Astrocyte (in vitro differentiated cells and primary cell): Measurements from ENCODE around the gene KCP. TPM values are rescaled to one million over a fixed set of nuclear protein-coding genes. Genes with fewer than 3 reads are reported as not detected.

ENCODE experiments used
- DNase-seq: peaks from one replicate; pipeline ENCODE4 v3.0.0-alpha.2; 2010; ENCODE audit warnings: low read depth
- FAIRE-seq: peaks from 2 replicates; lab custom pipeline; 2011; peaks lifted over from hg19 to GRCh38; lab: Jason Lieb, UNC
- H2AFZ ChIP-seq: 2 replicates; pipeline ENCODE4 v1.6.0; 2012; ENCODE audit warnings: low read depth, low read length, inconsistent platforms
- H3K27ac ChIP-seq: 2 replicates; pipeline ENCODE4 v1.5.1; 2011; ENCODE audit warnings: low read depth, low read length, inconsistent platforms
- H3K27me3 ChIP-seq: 2 replicates; pipeline ENCODE4 v1.6.0; 2011; ENCODE audit warnings: low read length, inconsistent platforms; ENCODE audit not compliant: insufficient read depth
- H3K36me3 ChIP-seq: 2 replicates; pipeline ENCODE4 v1.5.1; 2011; ENCODE audit warnings: low read length, inconsistent platforms; ENCODE audit not compliant: insufficient read depth
- H3K4me1 ChIP-seq: 2 replicates; pipeline ENCODE4 v1.5.1; 2011; ENCODE audit warnings: low read length, inconsistent platforms; ENCODE audit not compliant: insufficient read depth
- H3K4me2 ChIP-seq: 2 replicates; pipeline ENCODE4 v1.6.0; 2012; ENCODE audit warnings: low read length, inconsistent platforms
- H3K4me3 ChIP-seq: 2 replicates; pipeline ENCODE4 v1.5.1; 2011; ENCODE audit warnings: low read depth, mild to moderate bottlenecking, low read length, inconsistent platforms; ENCODE audit not compliant: insufficient read depth
- H3K79me2 ChIP-seq: 2 replicates; pipeline ENCODE4 v1.6.0; 2012; ENCODE audit warnings: mild to moderate bottlenecking, low read length, inconsistent platforms; ENCODE audit not compliant: insufficient read depth
- H3K9ac ChIP-seq: 2 replicates; pipeline ENCODE4 v1.6.0; 2012; ENCODE audit warnings: mild to moderate bottlenecking, low read length, inconsistent platforms
- H3K9me3 ChIP-seq: 2 replicates; pipeline ENCODE4 v1.5.1; 2012; ENCODE audit warnings: low read depth, mild to moderate bottlenecking, low read length, inconsistent platforms; ENCODE audit not compliant: insufficient read depth
- H4K20me1 ChIP-seq: 2 replicates; pipeline ENCODE4 v1.6.0; 2012; ENCODE audit warnings: low read length, inconsistent platforms; ENCODE audit not compliant: insufficient read depth
- H3K27ac Mint-ChIP-seq: one replicate; pipeline ENCODE4 v1.8.0; 2021; ENCODE audit warnings: mild to moderate bottlenecking, mixed read lengths; ENCODE audit not compliant: unreplicated experiment
- H3K27me3 Mint-ChIP-seq: one replicate; pipeline ENCODE4 v1.8.0; 2021; ENCODE audit warnings: low read depth, mixed read lengths; ENCODE audit not compliant: unreplicated experiment
- H3K36me3 Mint-ChIP-seq: one replicate; pipeline ENCODE4 v1.8.0; 2021; ENCODE audit warnings: low read depth, mixed read lengths; ENCODE audit not compliant: unreplicated experiment
- H3K4me1 Mint-ChIP-seq: one replicate; pipeline ENCODE4 v1.8.0; 2021; ENCODE audit warnings: low read depth, mixed read lengths; ENCODE audit not compliant: unreplicated experiment
- H3K4me3 Mint-ChIP-seq: one replicate; pipeline ENCODE4 v1.8.0; 2021; ENCODE audit warnings: mild to moderate bottlenecking, moderate library complexity, mixed read lengths; ENCODE audit not compliant: unreplicated experiment
- H3K9me3 Mint-ChIP-seq: one replicate; pipeline ENCODE4 v1.8.0; 2021; ENCODE audit warnings: mild to moderate bottlenecking, mixed read lengths; ENCODE audit not compliant: unreplicated experiment
- CTCF ChIP-seq: IDR thresholded peaks from 2 replicates; pipeline ENCODE4 v1.5.1; 2011; ENCODE audit warnings: low read depth, mild to moderate bottlenecking, inconsistent platforms, low read length, moderate library complexity; ENCODE audit not compliant: insufficient read depth
- EZH2 ChIP-seq: IDR thresholded peaks from 2 replicates; pipeline ENCODE4 v1.6.1; 2012; ENCODE audit warnings: mild to moderate bottlenecking, low read length, inconsistent platforms; ENCODE audit not compliant: insufficient read depth
- total RNA-seq: library from RNA; stranded (reverse); gene quantifications from 2 replicates; pipeline ENCODE4 v1.2.1, GENCODE V29; 2021

The KCP gene
- total RNA-seq, 1 donor from 2014 or later, result 0.20 TPM

DNA sequence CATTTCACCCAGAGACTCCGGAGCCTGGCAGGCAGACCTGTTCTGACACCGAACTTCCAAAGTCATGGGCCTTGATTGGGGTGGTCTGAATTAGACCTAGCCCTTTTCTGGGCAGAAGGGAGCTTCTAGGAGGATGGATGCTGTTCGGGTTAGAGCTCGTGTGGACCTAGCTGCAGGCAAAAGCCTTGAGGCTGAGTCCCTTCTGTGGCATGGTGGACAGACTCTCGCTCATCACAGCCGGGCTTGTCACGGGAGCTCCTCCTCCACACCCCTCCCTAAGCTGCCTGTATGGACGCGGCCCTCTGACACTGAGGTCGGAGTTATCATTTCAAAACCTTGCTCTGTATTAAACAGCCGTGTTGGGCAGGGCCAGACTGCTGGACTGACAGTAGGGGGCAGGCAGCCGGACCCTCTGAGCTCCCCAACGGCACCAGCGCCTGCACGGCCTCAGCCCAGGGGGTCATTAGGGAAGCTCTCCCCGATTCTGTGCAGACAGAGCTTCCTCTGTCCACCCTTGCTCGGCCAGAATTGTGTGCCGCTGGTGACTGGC, 29.4 kb upstream of the KCP start:
- peaks cover 2% of the 10 kb centered on the region for H3K4me1 Mint-ChIP-seq
- Histone ChIP-seq H3K4me1 (no peaks in the 10 kb centered on the region), H3K36me3 (no peaks in the 10 kb centered on the region), H3K4me2 (no peak overlapping the region), H2AFZ (no peak overlapping the region), H4K20me1 (no peaks in the 10 kb centered on the region), H3K9ac (no peak overlapping the region), H3K79me2 (no peaks in the 10 kb centered on the region), H3K27me3 (peaks cover 39% of the 10 kb centered on the region), H3K9me3 (no peaks in the 10 kb centered on the region), H3K27ac (no peak overlapping the region), H3K4me3 (no peak overlapping the region)
- DNase-seq (no peak), FAIRE-seq (no peak)
- H3K4me3 Mint-ChIP-seq, result peak overlapping the region; percentile 40
- H3K36me3 Mint-ChIP-seq, result no peaks in the 10 kb centered on the region
- no peak overlapping the region for H3K27ac Mint-ChIP-seq
- TF ChIP-seq EZH2 (no peak), CTCF (no peak)
- H3K9me3 Mint-ChIP-seq, result no peaks in the 10 kb centered on the region
- peaks cover 50% of the 10 kb centered on the region for H3K27me3 Mint-ChIP-seq

GRCh38 chr7:128939075-128939860, 28.8 kb upstream of the KCP start:
- Histone ChIP-seq H3K4me2 (no peak overlapping the region), H3K9ac (no peak overlapping the region), H3K27me3 (peaks cover 39% of the 10 kb centered on the region), H3K36me3 (no peaks in the 10 kb centered on the region), H3K27ac (no peak overlapping the region), H2AFZ (no peak overlapping the region), H4K20me1 (no peaks in the 10 kb centered on the region), H3K4me1 (no peaks in the 10 kb centered on the region), H3K79me2 (no peaks in the 10 kb centered on the region), H3K4me3 (no peak overlapping the region), H3K9me3 (no peaks in the 10 kb centered on the region)
- Mint-ChIP-seq H3K9me3 (no peaks in the 10 kb centered on the region), H3K27ac (no peak overlapping the region), H3K4me3 (peak overlapping the region; percentile 40), H3K4me1 (peaks cover 2% of the 10 kb centered on the region), H3K27me3 (peaks cover 52% of the 10 kb centered on the region), H3K36me3 (no peaks in the 10 kb centered on the region)
- no peak for TF ChIP-seq EZH2
- TF ChIP-seq CTCF, result no peak
- DNase-seq, result no peak
- FAIRE-seq, result no peak
